Activated naive CD4-positive, alpha-beta T cell treated with anti-CD3 and anti-CD28 coated beads, Interleukin-2, amount 50 U/mL, for 72 hours (primary cell): ENCODE results near the gene GNG3. TPM values are rescaled to one million over a fixed set of nuclear protein-coding genes. Genes with fewer than 3 reads are reported as not detected.

Experiments
- total RNA-seq, 2 donors: library from RNA; stranded (reverse); gene quantifications; one replicate each; pipeline ENCODE4 v1.2.3, GENCODE V29; 2022

Gene GNG3
- total RNA-seq, 2 donors from 2014 or later: not detected

Other genes with a start within 250 kb of the GNG3 start
- gene AHNAK, start 160.9 kb upstream of the GNG3 start, total RNA-seq: 10 to 100 TPM; 17.6 to 97.3 TPM
- 1,000 to 10,000 TPM; 1,622 to 2,023 TPM for gene EEF1G, start 133.8 kb upstream of the GNG3 start, total RNA-seq
- 10 to 100 TPM; 31.8 to 34.9 TPM for gene TUT1, start 116.2 kb upstream of the GNG3 start, total RNA-seq
- gene MTA2, start 105.8 kb upstream of the GNG3 start, total RNA-seq: 100 to 1,000 TPM; 180 to 259 TPM
- gene EML3, start 94.9 kb upstream of the GNG3 start, total RNA-seq: 100 to 1,000 TPM; 104 to 141 TPM
- 1 to 10 TPM; 1.1 to 1.9 TPM for gene ROM1, start 94.4 kb upstream of the GNG3 start, total RNA-seq
- gene B3GAT3, start 85.7 kb upstream of the GNG3 start, total RNA-seq: 10 to 100 TPM; 69.6 to 79.5 TPM
- 100 to 1,000 TPM; 187 to 241 TPM for gene GANAB, start 61.1 kb upstream of the GNG3 start, total RNA-seq
- 10 to 100 TPM; 11.8 to 32.5 TPM for gene INTS5, start 54.4 kb upstream of the GNG3 start, total RNA-seq
- 100 to 1,000 TPM in 1 of 2 donors, 10 to 100 TPM in 1; 62.0 to 103 TPM for gene C11orf98, start 42.5 kb upstream of the GNG3 start, total RNA-seq
- 10 to 100 TPM; 20.7 to 34.4 TPM for gene CSKMT, start 42.4 kb upstream of the GNG3 start, total RNA-seq
- 1 to 10 TPM in 1 of 2 donors, under 1 TPM in 1; 0.87 to 4.7 TPM for gene UQCC3, start 36.0 kb upstream of the GNG3 start, total RNA-seq
- 10 to 100 TPM; 16.6 to 24.3 TPM for gene LBHD1, start 35.4 kb upstream of the GNG3 start, total RNA-seq
- 100 to 1,000 TPM in 1 of 2 donors, 10 to 100 TPM in 1; 97.2 to 129 TPM for gene UBXN1, start 28.6 kb upstream of the GNG3 start, total RNA-seq
- under 1 TPM; 0.48 to 0.49 TPM for gene LRRN4CL, start 18.1 kb upstream of the GNG3 start, total RNA-seq
- gene BSCL2, start 252 bp upstream of the GNG3 start, total RNA-seq: 10 to 100 TPM; 28.8 to 42.6 TPM
- 10 to 100 TPM; 54.4 to 63.2 TPM for gene HNRNPUL2, start 19.8 kb downstream of the GNG3 start, total RNA-seq
- gene TTC9C, start 20.8 kb downstream of the GNG3 start, total RNA-seq: 10 to 100 TPM; 55.6 to 68.9 TPM
- gene ZBTB3, start 46.5 kb downstream of the GNG3 start, total RNA-seq: 10 to 100 TPM in 1 of 2 donors, 1 to 10 TPM in 1; 7.8 to 23.9 TPM
- 100 to 1,000 TPM; 116 to 172 TPM for gene POLR2G, start 53.9 kb downstream of the GNG3 start, total RNA-seq
- gene TAF6L, start 63.7 kb downstream of the GNG3 start, total RNA-seq: 10 to 100 TPM; 16.7 to 32.2 TPM
- gene TMEM179B, start 79.7 kb downstream of the GNG3 start, total RNA-seq: 10 to 100 TPM; 19.5 to 20.9 TPM
- 10 to 100 TPM in 1 of 2 donors, 1 to 10 TPM in 1; 8.9 to 11.3 TPM for gene TMEM223, start 84.3 kb downstream of the GNG3 start, total RNA-seq
- gene NXF1, start 97.8 kb downstream of the GNG3 start, total RNA-seq: 100 to 1,000 TPM; 104 to 132 TPM
- 10 to 100 TPM; 23.0 to 61.3 TPM for gene STX5, start 124.4 kb downstream of the GNG3 start, total RNA-seq
- under 1 TPM in 1 of 2 donors, not detected in 1; 0.70 TPM for gene TEX54, start 125.2 kb downstream of the GNG3 start, total RNA-seq
- gene WDR74, start 131.9 kb downstream of the GNG3 start, total RNA-seq: 100 to 1,000 TPM in 1 of 2 donors, 10 to 100 TPM in 1; 87.2 to 105 TPM
- 100 to 1,000 TPM; 295 to 308 TPM for gene SLC3A2, start 173.2 kb downstream of the GNG3 start, total RNA-seq
- gene CHRM1, start 213.7 kb downstream of the GNG3 start, total RNA-seq: not detected